HG02759 (cell line): Measurements from ENCODE around the gene MDM2.
"Not testable (repeated sequence)": the region's sequence is repeated elsewhere in the genome, so short reads cannot be mapped to it uniquely, and the experiment has no call there.

Source experiments
- ATAC-seq: cut with Tn5 transposase; IDR thresholded peaks from one replicate; pipeline ENCODE4 v1.9.1; 2021; ENCODE audit warnings: mild to moderate bottlenecking, moderate library complexity; ENCODE audit not compliant: unreplicated experiment

The MDM2 gene

DNA sequence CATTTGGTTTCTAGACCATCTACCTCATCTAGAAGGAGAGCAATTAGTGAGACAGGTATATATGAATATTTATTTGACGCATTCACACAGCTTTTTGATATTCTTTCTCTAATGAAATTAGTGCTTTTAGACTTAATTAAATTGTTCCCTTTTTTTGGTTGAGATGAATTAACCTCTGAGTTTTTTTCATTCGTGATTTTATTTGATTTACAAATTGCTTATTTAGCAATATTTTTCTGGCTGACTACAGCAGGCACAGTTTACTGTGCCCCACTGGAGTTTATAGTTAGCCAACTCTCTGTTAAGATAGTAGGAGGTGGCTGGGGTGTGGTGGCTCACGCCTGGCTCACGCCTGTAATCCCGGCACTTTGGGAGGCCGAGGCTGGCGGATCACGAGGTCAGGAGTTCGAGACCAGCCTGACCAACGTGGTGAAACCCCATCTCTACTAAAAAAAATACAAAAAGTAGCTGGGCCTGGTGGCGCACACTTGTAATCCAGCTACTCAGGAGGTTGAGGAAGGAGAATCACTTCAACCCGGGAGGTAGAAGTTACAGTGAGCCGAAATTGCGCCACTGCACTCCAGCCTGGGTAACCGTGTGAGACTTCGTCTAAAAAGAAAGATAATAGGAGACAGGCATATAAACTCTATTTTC is 16.7 kb downstream of the MDM2 start:
- ATAC-seq = no peak

DNA sequence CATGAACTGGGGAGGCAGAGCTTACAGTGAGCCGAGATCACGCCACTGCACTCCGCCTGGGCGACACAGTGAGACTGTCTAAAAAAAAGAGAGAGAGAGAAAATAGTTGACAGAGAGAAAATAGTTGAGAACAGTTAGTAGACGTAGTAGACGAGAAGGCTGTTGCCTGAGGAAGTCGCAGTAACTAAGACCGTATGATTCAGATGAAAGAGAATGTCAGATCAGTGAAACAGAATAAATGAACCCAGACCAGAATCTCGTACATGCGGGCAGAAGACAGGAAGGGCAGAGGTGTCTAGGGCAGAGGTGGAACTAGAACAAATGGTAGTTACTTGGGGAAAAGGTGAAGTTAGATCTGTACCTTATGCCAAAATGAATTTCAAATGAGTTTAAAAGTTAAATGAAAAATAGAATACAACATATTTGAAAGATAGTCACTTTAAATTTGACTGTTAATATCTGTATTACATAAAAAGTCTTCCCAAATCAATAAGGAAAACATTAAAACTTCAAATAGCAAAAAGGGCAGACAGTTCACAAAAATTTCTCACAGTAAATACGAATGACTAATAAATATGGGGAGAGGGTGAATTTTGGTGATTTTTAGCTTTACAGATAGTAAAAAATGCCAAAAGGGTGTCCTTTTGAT is 17.7 kb downstream of the MDM2 start:
- ATAC-seq = no peak

DNA sequence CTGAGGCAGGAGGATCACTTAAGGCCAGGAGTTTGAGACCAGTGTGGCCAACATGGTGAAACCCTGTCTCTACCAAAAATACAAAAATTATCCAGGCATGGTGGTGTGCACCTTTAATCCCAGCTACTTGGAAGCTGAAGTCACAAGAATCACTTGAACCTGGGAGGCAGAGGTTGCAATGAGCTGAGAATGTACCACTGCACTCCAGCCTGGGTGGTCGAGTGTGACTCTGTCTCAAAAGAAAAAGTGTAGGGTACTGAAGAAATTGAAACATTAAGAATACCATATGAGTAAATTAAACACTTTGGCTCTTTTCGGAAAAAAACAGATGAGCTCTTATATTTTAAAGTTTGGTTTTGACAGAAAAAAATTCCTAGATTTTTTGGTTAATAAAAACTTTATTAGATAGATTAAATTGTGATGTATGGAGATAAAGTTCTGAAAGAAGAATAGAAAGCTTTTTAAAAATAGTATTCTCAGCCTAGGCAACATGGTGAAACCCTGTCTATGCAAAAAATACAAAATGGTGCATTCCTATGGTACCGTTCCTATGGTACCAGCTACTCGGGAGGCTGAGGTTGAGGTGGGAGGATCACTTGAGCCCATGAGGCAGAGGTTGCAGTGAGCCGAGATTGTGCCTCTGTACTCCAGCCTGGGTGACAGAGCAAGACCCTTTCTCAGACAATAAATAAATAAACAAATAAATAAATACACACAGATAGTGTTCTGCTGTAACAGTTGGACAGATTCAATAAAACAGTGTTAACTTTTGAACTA is 20.1 kb downstream of the MDM2 start:
- ATAC-seq = no peak

DNA sequence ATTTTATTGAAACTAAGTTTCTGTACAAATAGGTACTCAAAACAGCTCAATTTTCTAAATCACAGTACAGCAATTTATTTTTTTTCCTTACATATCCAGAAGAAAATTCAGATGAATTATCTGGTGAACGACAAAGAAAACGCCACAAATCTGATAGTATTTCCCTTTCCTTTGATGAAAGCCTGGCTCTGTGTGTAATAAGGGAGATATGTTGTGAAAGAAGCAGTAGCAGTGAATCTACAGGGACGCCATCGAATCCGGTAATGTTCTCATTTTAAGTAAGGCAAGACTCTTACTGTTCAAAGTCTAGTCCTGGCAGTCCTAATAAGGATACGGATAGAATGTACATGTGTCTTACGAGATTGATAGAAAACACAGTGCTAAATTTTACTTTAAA is 20.7 kb downstream of the MDM2 start:
- no peak for ATAC-seq

DNA sequence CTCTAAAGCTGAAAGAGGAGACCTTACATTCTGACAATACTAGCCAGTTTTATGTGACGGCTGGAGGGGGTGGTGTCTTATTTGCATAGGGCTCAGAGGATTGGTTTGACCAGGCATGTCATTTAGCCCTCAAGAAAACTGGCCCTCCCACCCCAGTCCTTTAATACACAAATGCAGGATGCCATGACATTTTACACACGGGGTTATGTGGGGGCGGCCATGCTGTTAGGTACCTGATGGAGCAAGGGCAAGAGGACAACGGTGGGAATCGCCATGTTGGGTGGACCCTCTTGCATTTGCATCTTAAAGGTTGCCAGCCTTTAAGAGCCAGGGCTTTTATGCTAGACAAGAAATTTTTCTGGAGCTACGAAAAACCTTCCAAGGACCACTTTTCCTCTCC is 23.3 kb downstream of the MDM2 start:
- no peak for ATAC-seq

DNA sequence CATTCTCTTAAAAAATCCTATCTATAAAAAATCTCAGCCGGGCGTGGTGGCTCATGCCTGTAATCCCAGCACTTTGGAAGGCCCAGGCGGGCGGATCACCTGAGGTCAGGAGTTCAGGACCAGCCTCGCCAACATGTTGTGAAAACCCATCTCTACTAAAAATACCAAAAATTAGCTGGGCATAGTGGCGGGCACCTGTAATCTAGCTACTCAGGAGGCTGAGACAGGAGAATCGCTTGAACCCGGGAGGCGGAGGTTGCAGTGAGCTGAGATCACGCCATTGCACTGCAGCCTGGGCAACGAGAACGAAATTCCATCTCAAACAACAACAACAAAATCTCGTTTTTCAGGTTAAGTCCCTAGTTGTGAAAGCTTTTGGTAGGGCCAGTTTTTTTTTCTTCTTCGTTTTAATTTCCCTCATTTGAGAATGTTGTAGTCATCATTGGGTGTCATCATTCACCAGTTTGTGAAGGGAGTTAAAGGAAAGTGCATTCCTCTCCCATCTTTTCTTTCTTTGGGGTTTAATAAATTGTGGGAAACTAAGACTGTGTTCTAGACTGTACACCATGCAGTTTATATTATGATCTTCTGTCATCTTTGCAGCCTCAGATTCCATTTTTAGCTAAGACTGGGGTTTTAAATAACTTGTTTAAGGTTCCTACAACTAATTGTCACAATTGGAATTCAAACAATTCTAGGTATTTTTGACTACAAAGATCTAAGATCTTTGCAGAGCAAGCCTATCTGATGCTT is 23.9 kb downstream of the MDM2 start:
- no peak for ATAC-seq

DNA sequence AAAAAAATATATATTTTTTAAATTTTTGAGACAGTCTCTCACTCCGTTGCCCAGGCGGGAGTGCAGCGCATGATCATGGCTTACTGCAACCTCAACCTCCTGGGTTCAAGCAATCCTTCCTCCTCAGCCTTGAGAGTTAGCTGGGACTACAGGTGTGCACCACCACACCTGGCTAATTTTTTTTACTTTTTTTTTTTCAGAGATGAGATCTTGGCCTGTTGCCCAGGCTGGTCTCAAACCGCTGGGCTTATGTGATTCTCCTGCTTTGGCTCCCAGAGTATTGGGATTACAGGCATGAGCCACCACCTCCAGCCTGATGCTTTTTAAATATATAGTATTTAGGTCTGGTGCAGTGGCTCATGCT is 24.5 kb downstream of the MDM2 start:
- ATAC-seq = no peak

- ATAC-seq = no peak
These were observed 25.5 kb downstream of the MDM2 start for GRCh38 chr12:68833508-68833907.

DNA sequence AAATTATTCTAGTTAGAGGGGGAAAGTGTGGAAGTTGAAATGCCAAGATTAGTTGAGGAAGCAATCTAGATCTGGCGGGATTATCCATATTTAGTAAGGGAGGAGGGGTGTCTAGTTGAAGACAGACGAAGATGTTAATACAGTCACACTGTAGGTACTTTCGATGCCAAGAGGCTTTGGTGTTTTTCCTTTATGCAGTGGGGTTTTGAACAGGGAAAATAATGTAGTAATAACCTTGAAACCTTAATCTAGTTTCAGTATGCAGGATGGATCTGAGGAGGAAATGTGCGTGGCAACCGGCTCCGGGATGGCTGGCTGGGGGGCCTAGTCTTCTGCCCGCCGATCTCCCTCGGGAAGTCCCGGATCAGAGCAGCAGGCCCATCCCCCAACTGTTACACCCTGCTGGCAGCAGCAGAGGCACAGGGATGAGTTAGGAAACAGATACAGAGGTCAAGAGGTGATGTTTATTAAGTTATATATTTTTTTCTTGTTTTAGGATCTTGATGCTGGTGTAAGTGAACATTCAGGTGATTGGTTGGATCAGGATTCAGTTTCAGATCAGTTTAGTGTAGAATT is 27.4 kb downstream of the MDM2 start:
- no peak for ATAC-seq

DNA sequence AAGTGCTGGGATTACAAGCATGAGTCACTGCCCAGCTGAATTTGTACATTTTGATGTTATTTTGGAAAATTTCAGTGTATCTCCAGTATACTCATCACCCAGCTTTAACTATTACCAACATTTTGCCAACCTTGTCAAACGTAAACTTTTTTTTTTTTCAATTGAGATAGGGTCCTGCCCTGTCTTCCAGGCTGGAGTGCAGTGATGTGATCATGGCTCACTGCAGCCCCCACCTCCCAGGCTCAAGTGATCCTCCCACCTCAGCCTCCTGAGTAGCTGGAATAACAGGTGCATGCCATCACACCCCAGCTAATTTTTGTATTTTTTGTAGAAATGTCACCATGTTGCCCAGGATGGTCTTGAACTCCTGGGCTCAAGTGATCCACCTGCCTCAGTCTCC is 29.2 kb downstream of the MDM2 start:
- no peak for ATAC-seq

GRCh38 chr12:68838046-68838886 is 30.3 kb downstream of the MDM2 start:
- ATAC-seq = no peak

GRCh38 chr12:68839183-68840147 is 31.5 kb downstream of the MDM2 start:
- no peak for ATAC-seq

- not testable (repeated sequence) for ATAC-seq
These were observed 33.2 kb downstream of the MDM2 start for GRCh38 chr12:68841175-68841574.

GRCh38 chr12:68841717-68842116 is 33.7 kb downstream of the MDM2 start:
- no peak for ATAC-seq

DNA sequence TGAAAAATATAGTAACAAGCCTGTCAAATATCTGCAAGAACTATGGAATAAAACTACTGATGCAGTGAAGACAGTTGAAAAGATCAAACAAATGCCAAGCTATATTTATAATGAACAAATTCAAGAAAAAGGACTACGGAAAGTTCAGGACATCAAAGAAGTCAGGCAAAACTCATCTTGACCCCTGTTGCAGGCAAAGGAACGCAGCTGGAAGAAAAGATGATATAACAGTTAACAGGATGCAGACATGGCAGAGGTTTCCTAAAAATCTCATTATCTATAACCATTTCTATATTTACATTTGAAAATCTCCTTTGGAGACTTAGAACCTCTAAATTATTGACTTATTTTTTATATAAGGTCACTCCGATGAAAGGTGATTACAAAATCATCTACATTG is 34.1 kb downstream of the MDM2 start:
- ATAC-seq = no peak

- no peak for ATAC-seq
These were observed 35.0 kb downstream of the MDM2 start for GRCh38 chr12:68842784-68843567.

GRCh38 chr12:68844318-68844745 is 36.4 kb downstream of the MDM2 start:
- no peak for ATAC-seq
